ENCODE data around the gene RPGRIP1L.
A peak's percentile ranks its signal among the peaks of the same experiment; 100 is the strongest.

The RPGRIP1L gene

GRCh38 chr16:53703590-53704444 is at the start of gene RPGRIP1L, which contains the start of gene FTO:
RPGRIP1L (minus strand) TSS chr16:53703859; CDS start chr16:53700723, 3,136 bp downstream.
FTO (plus strand) TSS chr16:53704156.
- Mint-ChIP-seq H3K4me3 (peak within 1 kb of the TSS; percentile 92), H3K27ac (peak within 1 kb of the TSS; percentile 91), H3K36me3 (peaks cover 6% of the 10 kb centered on the region), H3K4me1 (peaks cover 26% of the 10 kb centered on the region), H3K9me3 (no peaks in the 10 kb centered on the region)
- peak; percentile 98 for ATAC-seq
- DNase-seq (ENCODE audit: low spot score in 2 of 2) = peak; percentile 96 to 99

GRCh38 chr16:53753431-53753830 is 49.8 kb upstream of the RPGRIP1L start:
- no peak overlapping the region for H3K27ac Mint-ChIP-seq
- no peaks in the 10 kb centered on the region for H3K36me3 Mint-ChIP-seq
- DNase-seq (ENCODE audit: low spot score in 2 of 2) (no peak), ATAC-seq (no peak)
- H3K9me3 Mint-ChIP-seq = peaks cover under 1% of the 10 kb centered on the region
- H3K4me1 Mint-ChIP-seq = no peaks in the 10 kb centered on the region
- no peak overlapping the region for H3K4me3 Mint-ChIP-seq

GRCh38 chr16:53752560-53752959 is 48.9 kb upstream of the RPGRIP1L start:
- Mint-ChIP-seq H3K4me1 (no peaks in the 10 kb centered on the region), H3K9me3 (peaks cover under 1% of the 10 kb centered on the region), H3K4me3 (no peak overlapping the region), H3K36me3 (no peaks in the 10 kb centered on the region), H3K27ac (no peak overlapping the region)
- DNase-seq (ENCODE audit: low spot score in 2 of 2) (no peak), ATAC-seq (no peak)

- peak; percentile 72 for ATAC-seq
- Mint-ChIP-seq H3K9me3 (peaks cover 4% of the 10 kb centered on the region), H3K4me3 (no peak overlapping the region), H3K36me3 (no peaks in the 10 kb centered on the region), H3K27ac (no peak overlapping the region), H3K4me1 (peaks cover 31% of the 10 kb centered on the region)
- no peak for DNase-seq (ENCODE audit: low spot score in 2 of 2)
Observed at GRCh38 chr16:53745753-53746266, 42.2 kb upstream of the RPGRIP1L start.

DNA sequence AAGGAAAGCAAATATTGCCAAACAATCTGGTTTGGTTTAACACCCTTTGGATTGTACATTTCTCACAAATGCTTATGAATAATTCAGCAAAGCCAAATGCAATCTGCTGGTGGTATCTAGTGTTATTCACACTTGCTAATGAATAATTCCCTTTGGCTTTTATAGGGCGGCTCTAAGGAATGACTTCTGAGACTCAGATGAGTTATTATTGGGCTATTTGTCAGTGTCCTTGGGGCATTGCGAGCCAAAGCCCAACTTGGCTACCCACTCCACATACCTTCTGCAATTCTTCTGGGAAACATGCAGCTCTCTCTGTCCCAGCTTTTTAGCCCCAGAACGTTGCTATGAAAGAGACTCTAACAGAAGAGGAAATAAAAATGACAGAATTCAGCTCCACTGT is 41.4 kb upstream of the RPGRIP1L start:
- no peak overlapping the region for H3K27ac Mint-ChIP-seq
- H3K4me3 Mint-ChIP-seq = no peak overlapping the region
- ATAC-seq (no peak), DNase-seq (ENCODE audit: low spot score in 2 of 2) (no peak)
- H3K4me1 Mint-ChIP-seq = peaks cover 31% of the 10 kb centered on the region
- peaks cover 4% of the 10 kb centered on the region for H3K9me3 Mint-ChIP-seq
- H3K36me3 Mint-ChIP-seq = no peaks in the 10 kb centered on the region

DNA sequence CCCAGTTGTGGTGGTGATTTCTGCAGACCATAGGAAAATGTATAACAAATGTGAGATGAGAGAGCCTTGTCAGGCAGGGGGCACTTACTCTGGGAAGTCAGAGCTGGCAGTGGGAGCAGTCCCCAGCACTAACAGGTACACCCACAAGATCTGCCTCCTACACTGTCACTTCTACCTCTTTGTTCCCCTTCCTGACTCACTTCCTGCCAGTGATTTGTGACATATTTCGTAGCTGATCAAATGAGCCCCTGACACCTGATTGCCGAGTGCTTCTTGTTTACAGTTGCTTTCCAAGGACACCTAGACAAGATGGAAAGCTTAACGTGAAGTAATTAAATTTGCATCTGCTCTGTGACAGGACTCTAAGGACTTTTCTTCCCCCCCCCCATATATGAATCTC is 40.8 kb upstream of the RPGRIP1L start:
- peaks cover 36% of the 10 kb centered on the region for H3K4me1 Mint-ChIP-seq
- ATAC-seq (peak; percentile 92), DNase-seq (ENCODE audit: low spot score in 2 of 2) (no peak)
- peak overlapping the region; percentile 13 for H3K4me3 Mint-ChIP-seq
- H3K36me3 Mint-ChIP-seq = no peaks in the 10 kb centered on the region
- H3K27ac Mint-ChIP-seq = no peak overlapping the region
- H3K9me3 Mint-ChIP-seq = peaks cover 4% of the 10 kb centered on the region

DNA sequence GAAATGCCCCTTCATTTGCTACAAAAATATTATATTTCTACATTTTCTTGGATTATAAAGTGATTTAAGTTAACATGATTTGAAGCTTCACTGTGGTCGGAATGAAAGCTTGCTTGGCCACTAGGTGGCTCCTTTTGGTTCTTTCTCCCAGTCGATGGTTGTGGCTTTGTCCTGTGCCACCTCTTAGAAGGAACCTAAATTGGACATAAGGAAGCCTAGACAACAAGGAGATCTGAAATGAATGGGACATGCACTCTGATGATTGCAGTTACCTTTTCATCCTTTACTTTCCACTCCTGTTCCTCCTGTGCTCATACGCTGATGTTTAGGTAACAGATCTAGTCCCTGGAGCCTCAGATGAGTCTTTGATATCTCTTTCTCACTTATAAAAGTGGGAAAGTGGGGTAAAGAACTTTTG is 39.5 kb upstream of the RPGRIP1L start:
- H3K27ac Mint-ChIP-seq = no peak overlapping the region
- H3K9me3 Mint-ChIP-seq = peaks cover 4% of the 10 kb centered on the region
- H3K36me3 Mint-ChIP-seq = no peaks in the 10 kb centered on the region
- no peak for DNase-seq (ENCODE audit: low spot score in 2 of 2)
- peaks cover 36% of the 10 kb centered on the region for H3K4me1 Mint-ChIP-seq
- ATAC-seq = no peak
- H3K4me3 Mint-ChIP-seq = no peak overlapping the region

GRCh38 chr16:53741546-53741945 is 37.9 kb upstream of the RPGRIP1L start:
- Mint-ChIP-seq H3K36me3 (no peaks in the 10 kb centered on the region), H3K9me3 (no peaks in the 10 kb centered on the region), H3K4me1 (peaks cover 36% of the 10 kb centered on the region), H3K27ac (no peak overlapping the region), H3K4me3 (no peak overlapping the region)
- ATAC-seq (no peak), DNase-seq (ENCODE audit: low spot score in 2 of 2) (no peak)

DNA sequence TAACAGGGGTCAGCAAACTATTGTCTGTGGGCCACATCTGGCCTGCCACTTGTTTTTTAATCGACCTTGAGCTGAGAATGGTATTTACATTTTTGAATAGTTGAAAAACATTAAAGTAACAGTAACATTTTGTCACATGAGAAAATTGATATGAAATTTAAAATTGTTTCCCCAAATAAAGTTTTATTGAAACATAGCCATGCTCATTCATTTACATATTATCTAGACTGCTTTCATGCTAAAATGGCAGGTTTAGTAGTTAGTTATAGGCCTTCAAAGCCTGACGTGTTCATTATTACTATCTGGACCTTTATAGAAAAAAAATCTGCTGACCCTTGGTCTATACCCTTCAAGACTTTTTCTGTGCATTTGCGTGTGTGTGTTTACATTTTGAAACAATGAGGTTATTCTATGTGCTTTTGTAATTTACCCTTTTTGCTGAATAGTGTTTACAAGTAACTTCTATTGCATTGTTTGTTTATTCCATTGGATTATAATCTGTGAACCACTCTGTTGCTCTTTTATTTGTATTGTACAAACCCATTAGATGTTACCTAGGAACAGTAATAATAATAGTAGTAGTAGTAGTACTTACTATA is 37.4 kb upstream of the RPGRIP1L start:
- Mint-ChIP-seq H3K36me3 (no peaks in the 10 kb centered on the region), H3K27ac (no peak overlapping the region), H3K9me3 (no peaks in the 10 kb centered on the region), H3K4me3 (no peak overlapping the region), H3K4me1 (peaks cover 39% of the 10 kb centered on the region)
- ATAC-seq (no peak), DNase-seq (ENCODE audit: low spot score in 2 of 2) (no peak)

DNA sequence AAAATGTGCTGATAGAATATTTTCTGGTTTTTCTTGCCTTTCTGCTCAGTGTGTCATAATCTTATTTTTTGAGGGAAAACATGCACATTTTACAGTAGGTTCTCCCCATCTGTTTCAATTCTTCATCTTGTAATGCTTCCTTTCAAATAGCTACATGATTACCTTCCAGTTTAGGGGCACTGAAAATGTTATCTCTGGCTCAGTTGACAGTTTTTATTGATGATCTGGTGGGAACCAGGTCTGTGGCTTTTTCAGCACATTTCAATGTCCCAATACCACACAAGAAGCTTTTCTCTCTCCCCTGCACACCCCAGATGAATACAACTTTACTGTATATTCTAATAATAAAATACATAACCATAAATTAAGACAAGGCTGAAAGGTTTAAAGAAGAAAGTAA is 36.8 kb upstream of the RPGRIP1L start:
- no peak overlapping the region for H3K4me3 Mint-ChIP-seq
- DNase-seq (ENCODE audit: low spot score in 2 of 2) = no peak
- H3K27ac Mint-ChIP-seq = no peak overlapping the region
- ATAC-seq = no peak
- H3K9me3 Mint-ChIP-seq = no peaks in the 10 kb centered on the region
- peaks cover 37% of the 10 kb centered on the region for H3K4me1 Mint-ChIP-seq
- no peaks in the 10 kb centered on the region for H3K36me3 Mint-ChIP-seq

GRCh38 chr16:53737552-53737951 is 33.9 kb upstream of the RPGRIP1L start:
- peaks cover 29% of the 10 kb centered on the region for H3K4me1 Mint-ChIP-seq
- no peak for ATAC-seq
- no peak overlapping the region for H3K27ac Mint-ChIP-seq
- DNase-seq (ENCODE audit: low spot score in 2 of 2) = no peak
- H3K36me3 Mint-ChIP-seq = no peaks in the 10 kb centered on the region
- no peak overlapping the region for H3K4me3 Mint-ChIP-seq
- no peaks in the 10 kb centered on the region for H3K9me3 Mint-ChIP-seq

- Mint-ChIP-seq H3K4me1 (peaks cover 33% of the 10 kb centered on the region), H3K4me3 (no peak overlapping the region), H3K9me3 (no peaks in the 10 kb centered on the region), H3K36me3 (no peaks in the 10 kb centered on the region), H3K27ac (peak overlapping the region; percentile 7)
- DNase-seq (ENCODE audit: low spot score in 2 of 2) (no peak), ATAC-seq (no peak)
Observed at GRCh38 chr16:53736297-53736696, 32.6 kb upstream of the RPGRIP1L start.

DNA sequence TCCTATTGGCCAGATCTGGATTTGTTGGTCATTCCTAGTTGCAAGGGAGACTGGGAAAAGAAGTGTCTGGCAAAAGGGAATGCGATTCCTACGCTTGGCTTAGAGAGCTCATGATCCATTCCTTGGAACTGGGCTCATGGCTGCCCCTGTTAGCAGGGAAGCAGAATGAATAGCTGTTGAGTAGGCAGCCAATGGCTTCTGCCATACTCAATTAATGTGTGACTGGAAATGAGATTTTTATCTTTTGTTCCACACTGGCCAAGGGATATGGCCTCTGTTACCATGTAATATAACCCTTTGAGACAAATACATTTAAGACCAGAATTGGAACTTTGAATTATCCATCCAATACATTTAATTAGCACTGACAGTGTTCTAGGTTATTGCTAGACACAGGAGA is 31.2 kb upstream of the RPGRIP1L start:
- peaks cover 39% of the 10 kb centered on the region for H3K4me1 Mint-ChIP-seq
- no peaks in the 10 kb centered on the region for H3K9me3 Mint-ChIP-seq
- H3K27ac Mint-ChIP-seq = no peak overlapping the region
- no peak overlapping the region for H3K4me3 Mint-ChIP-seq
- no peaks in the 10 kb centered on the region for H3K36me3 Mint-ChIP-seq
- no peak for ATAC-seq
- no peak for DNase-seq (ENCODE audit: low spot score in 2 of 2)

DNA sequence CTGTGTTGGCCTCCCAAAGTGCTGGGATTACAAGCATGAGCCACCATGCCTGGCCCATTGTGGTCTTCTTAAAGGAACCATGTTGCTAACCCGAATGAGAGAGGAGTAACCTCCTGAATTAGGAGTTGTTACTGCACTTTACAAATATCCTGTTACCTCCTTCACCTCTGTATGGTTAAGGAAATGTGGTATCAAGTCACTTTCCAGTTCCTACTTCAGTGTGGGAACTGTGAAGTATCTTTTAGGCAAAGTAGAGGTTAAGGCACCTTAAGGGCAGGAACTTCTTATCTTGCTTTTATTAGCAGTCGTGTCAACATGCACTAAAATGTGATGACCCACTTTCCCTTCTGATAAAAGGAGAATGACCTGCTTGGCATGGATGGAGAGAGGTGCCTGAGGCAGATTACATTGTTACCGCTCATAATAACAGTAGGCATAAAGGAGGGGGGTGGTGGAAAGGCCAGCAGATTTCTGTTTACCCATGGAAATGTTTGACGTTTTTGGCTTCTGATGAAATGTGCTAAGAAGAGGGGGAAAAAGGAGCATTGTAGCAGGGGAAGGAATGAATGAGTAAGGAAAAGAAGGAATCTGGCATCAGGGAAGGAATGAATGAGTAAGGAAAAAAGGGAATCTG is 28.8 kb upstream of the RPGRIP1L start:
- Mint-ChIP-seq H3K4me3 (no peak overlapping the region), H3K36me3 (no peaks in the 10 kb centered on the region), H3K27ac (no peak overlapping the region), H3K4me1 (peaks cover 49% of the 10 kb centered on the region), H3K9me3 (no peaks in the 10 kb centered on the region)
- ATAC-seq (no peak), DNase-seq (ENCODE audit: low spot score in 2 of 2) (no peak)

GRCh38 chr16:53730693-53731092 is 27.0 kb upstream of the RPGRIP1L start:
- DNase-seq (ENCODE audit: low spot score in 2 of 2) (no peak), ATAC-seq (no peak)
- no peaks in the 10 kb centered on the region for H3K36me3 Mint-ChIP-seq
- peak overlapping the region; percentile 2 for H3K27ac Mint-ChIP-seq
- no peaks in the 10 kb centered on the region for H3K9me3 Mint-ChIP-seq
- no peak overlapping the region for H3K4me3 Mint-ChIP-seq
- peaks cover 44% of the 10 kb centered on the region for H3K4me1 Mint-ChIP-seq

All from stimulated activated effector memory CD8-positive, alpha-beta T cell treated with anti-CD3 and anti-CD28 coated beads, Interleukin-12 subunit alpha, Interleukin-12 subunit beta, amount 100 ng/mL, for 72 hours (primary cell).